ENCODE data around the gene UBE2K. TPM values are rescaled to one million over a fixed set of nuclear protein-coding genes. Genes with fewer than 3 reads are reported as not detected.

UBE2K gene
- total RNA-seq, 1 experiment from 2014 or later = 126 TPM

- ChIA-PET RAD21 (ENCODE audit: low non-redundant PET in 1 of 2, low total read pairs in 2 of 2, uncharacterized antibody in 2 of 2, unreplicated experiment in 2 of 2) (no interaction called here), CTCF (interaction anchor here (1.1 kb wide), 1 partner anchor 196 kb away, joined by 3 read pairs; no protein-coding TSS in a partner anchor), POLR2A (no interaction called here)
- no peak for ATAC-seq
- Histone ChIP-seq H3K27me3 (ENCODE audit: insufficient read depth, low read length) (no peaks in the 10 kb centered on the region), H3K9ac (ENCODE audit: low read length) (no peak overlapping the region), H2AFZ (ENCODE audit: low read depth, low read length, poor library complexity, severe bottlenecking) (no peak overlapping the region), H3K79me2 (ENCODE audit: insufficient read depth, low read length) (no peaks in the 10 kb centered on the region), H3K4me3 (replicated peaks in 1 of 2; ENCODE audit: low read depth in 1 of 2, low read length in 2 of 2) (no peak overlapping the region), H3K9me3 (ENCODE audit: control insufficient read depth in 1 of 2, insufficient read depth in 1 of 2, low read depth in 1 of 2, low read length in 2 of 2) (no peaks in the 10 kb centered on the region), H3K36me3 (ENCODE audit: control insufficient read depth in 1 of 2, insufficient read depth in 2 of 2, low read length in 2 of 2) (no peaks in the 10 kb centered on the region), H3K4me2 (ENCODE audit: low read length) (no peak overlapping the region), H3K4me1 (ENCODE audit: control insufficient read depth in 1 of 2, insufficient read depth in 2 of 2, low read length in 2 of 2) (no peaks in the 10 kb centered on the region), H4K20me1 (ENCODE audit: insufficient read depth) (no peaks in the 10 kb centered on the region), H3K27ac (ENCODE audit: low read depth, low read length) (no peak overlapping the region), H3K9me2 (ENCODE audit: insufficient read depth) (no peaks in the 10 kb centered on the region)
- TF ChIP-seq SRF (IDR thresholded peaks at IDR 0.05; ENCODE audit: low read depth) = no peak
- intact Hi-C loops (cut with micrococcal nuclease) = no loop called here
- no TSS peak for BruUV-seq (replicated peaks)
- no peak for DNase-seq (ENCODE audit: low read depth, low spot score)
Measured at GRCh38 chr4:39664828-39665731, 32.9 kb upstream of the UBE2K start.

GRCh38 chr4:39667706-39668105 lies 30.2 kb upstream of the UBE2K start:
- no peak for ATAC-seq
- no TSS peak for BruUV-seq (replicated peaks)
- no peaks in the 10 kb centered on the region for H3K9me2 ChIP-seq (ENCODE audit: insufficient read depth)
- H3K4me3 ChIP-seq (replicated peaks in 1 of 2; ENCODE audit: low read depth in 1 of 2, low read length in 2 of 2) = no peak overlapping the region
- H3K4me1 ChIP-seq (ENCODE audit: control insufficient read depth in 1 of 2, insufficient read depth in 2 of 2, low read length in 2 of 2) = no peaks in the 10 kb centered on the region
- POLR2A ChIA-PET = no interaction called here
- no peaks in the 10 kb centered on the region for H3K79me2 ChIP-seq (ENCODE audit: insufficient read depth, low read length)
- RAD21 ChIA-PET (ENCODE audit: low non-redundant PET in 1 of 2, low total read pairs in 2 of 2, uncharacterized antibody in 2 of 2, unreplicated experiment in 2 of 2) = interaction anchor here in 1 of 2 experiments (0.6 kb wide), 1 partner anchor 9 kb away, joined by 4 read pairs; no protein-coding TSS in a partner anchor
- H4K20me1 ChIP-seq (ENCODE audit: insufficient read depth) = no peaks in the 10 kb centered on the region
- H3K9ac ChIP-seq (ENCODE audit: low read length) = no peak overlapping the region
- intact Hi-C loops (cut with micrococcal nuclease) = no loop called here
- no peaks in the 10 kb centered on the region for H3K36me3 ChIP-seq (ENCODE audit: control insufficient read depth in 1 of 2, insufficient read depth in 2 of 2, low read length in 2 of 2)
- H2AFZ ChIP-seq (ENCODE audit: low read depth, low read length, poor library complexity, severe bottlenecking) = no peak overlapping the region
- H3K27ac ChIP-seq (ENCODE audit: low read depth, low read length) = no peak overlapping the region
- H3K27me3 ChIP-seq (ENCODE audit: insufficient read depth, low read length) = no peaks in the 10 kb centered on the region
- no peak for DNase-seq (ENCODE audit: low read depth, low spot score)
- H3K4me2 ChIP-seq (ENCODE audit: low read length) = no peak overlapping the region
- no peaks in the 10 kb centered on the region for H3K9me3 ChIP-seq (ENCODE audit: control insufficient read depth in 1 of 2, insufficient read depth in 1 of 2, low read depth in 1 of 2, low read length in 2 of 2)
- CTCF ChIA-PET = no interaction called here
- TF ChIP-seq ZFX (IDR thresholded peaks at IDR 0.05) (no peak), EGR1 (IDR thresholded peaks at IDR 0.05; ENCODE audit: low read depth) (no peak), ATF3 (IDR thresholded peaks at IDR 0.05) (no peak), EZH2phosphoT487 (IDR thresholded peaks at IDR 0.05; ENCODE audit: borderline replicate concordance) (no peak), CBX3 (IDR thresholded peaks at IDR 0.05; ENCODE audit: low read depth) (no peak), POLR2AphosphoS5 (IDR thresholded peaks at IDR 0.05; ENCODE audit: low read depth, low read length) (no peak), SP1 (IDR thresholded peaks at IDR 0.05; ENCODE audit: low read depth) (no peak), SIN3A (IDR thresholded peaks at IDR 0.05; ENCODE audit: low read depth) (no peak), REST (IDR thresholded peaks at IDR 0.05; ENCODE audit: low read depth) (no peak), ELF1 (IDR thresholded peaks at IDR 0.05; ENCODE audit: borderline replicate concordance, low read depth) (no peak), POLR2A (IDR thresholded peaks at IDR 0.05; ENCODE audit: borderline replicate concordance, extremely low read depth, insufficient read depth, insufficient read length) (no peak), ZBTB33 (IDR thresholded peaks at IDR 0.05; ENCODE audit: extremely low read depth, insufficient replicate concordance, low read length) (no peak), FOSL1 (IDR thresholded peaks at IDR 0.05; ENCODE audit: low read depth) (no peak), RAD21 (IDR thresholded peaks at IDR 0.05; ENCODE audit: low read depth) (no peak)
